Fibroblast of lung (primary cell): ENCODE results near the gene P3H4. TPM values are rescaled to one million over a fixed set of nuclear protein-coding genes. Genes with fewer than 3 reads are reported as not detected.

Experiments
- DNase-seq, 2 donors: peaks; one replicate each; pipeline versions ENCODE4 v3.0.0 to v3.0.0-alpha.2; 2010; ENCODE audit warnings: low read depth in 2 of 2
- H2AFZ ChIP-seq: 2 replicates; pipeline ENCODE4 v1.5.1; 2012; ENCODE audit warnings: low read length, control low read depth, inconsistent platforms
- H3K27ac ChIP-seq: 2 replicates; pipeline ENCODE4 v1.5.1; 2011; ENCODE audit warnings: low read length, control low read depth; ENCODE audit not compliant: insufficient read depth
- H3K27me3 ChIP-seq: 2 replicates; pipeline ENCODE4 v1.5.1; 2011; ENCODE audit warnings: mild to moderate bottlenecking, low read length; ENCODE audit not compliant: control insufficient read depth, insufficient read depth
- H3K36me3 ChIP-seq: 2 replicates; pipeline ENCODE4 v1.5.1; 2011; ENCODE audit warnings: low read length; ENCODE audit not compliant: control insufficient read depth, insufficient read depth
- H3K4me1 ChIP-seq: 2 replicates; pipeline ENCODE4 v1.5.1; 2011; ENCODE audit warnings: low read length; ENCODE audit not compliant: control insufficient read depth, insufficient read depth; ENCODE audit errors: extremely low read depth
- H3K4me2 ChIP-seq: 2 replicates; pipeline ENCODE4 v1.5.1; 2011; ENCODE audit warnings: low read length, control low read depth; ENCODE audit not compliant: insufficient read depth; ENCODE audit errors: extremely low read depth
- H3K4me3 ChIP-seq, 4 experiments: fragments of 200-600 bp in 1 of 4; sonication (generic) in 1 of 4; replicated peaks in 1 of 4; 2 replicates each; pipeline ENCODE4 v1.5.1; 2011 to 2016; ENCODE audit warnings: low read length in 4 of 4, low read depth in 3 of 4, mild to moderate bottlenecking in 3 of 4, control low read depth in 2 of 4, inconsistent platforms in 1 of 4, mixed read lengths in 1 of 4; ENCODE audit not compliant: insufficient read depth in 1 of 4; ENCODE audit errors: control extremely low read depth in 1 of 4
- H3K79me2 ChIP-seq: 2 replicates; pipeline ENCODE4 v1.5.1; 2012; ENCODE audit warnings: mild to moderate bottlenecking, low read length, inconsistent platforms; ENCODE audit not compliant: control insufficient read depth, insufficient read depth
- H3K9ac ChIP-seq: 2 replicates; pipeline ENCODE4 v1.5.1; 2011; ENCODE audit warnings: mild to moderate bottlenecking, low read length, control low read depth; ENCODE audit not compliant: insufficient read depth
- H3K9me3 ChIP-seq: 2 replicates; pipeline ENCODE4 v1.5.1; 2012; ENCODE audit warnings: low read depth, low read length; ENCODE audit not compliant: control insufficient read depth, insufficient read depth
- H4K20me1 ChIP-seq: 2 replicates; pipeline ENCODE4 v1.5.1; 2011; ENCODE audit warnings: low read length; ENCODE audit not compliant: control insufficient read depth, insufficient read depth; ENCODE audit errors: extremely low read depth
- EZH2 ChIP-seq: IDR thresholded peaks from 2 replicates; pipeline ENCODE4 v1.5.1; 2012; ENCODE audit warnings: low read length, control low read depth, mild to moderate bottlenecking; ENCODE audit errors: missing control alignments
- polyA plus RNA-seq, 2 donors: library from polyadenylated mRNA; depleted of rRNA in 1 of 2; stranded (reverse) in 1 of 2; unstranded in 1 of 2; fragments of >200 nt; gene quantifications; 2 replicates each; pipeline ENCODE4 v1.2.1, GENCODE V29; 2011 to 2012; ENCODE audit warnings: missing spikeins in 1 of 2
- total RNA-seq: library from RNA; depleted of rRNA; stranded (reverse); fragments of >200 nt; gene quantifications from 2 replicates; pipeline ENCODE4 v1.2.1, GENCODE V29; 2014
- TF ChIP-seq, protein P1 (sequence below), 2 donors: IDR thresholded peaks in 1 of 2; conservative IDR thresholded peaks in 1 of 2; 1 replicate in 1 of 2; 2 replicates in 1 of 2; pipeline ENCODE4 v1.5.1; 2011 to 2012; ENCODE audit warnings: low read length in 2 of 2, control low read depth in 1 of 2, inconsistent platforms in 1 of 2, low read depth in 1 of 2, mild to moderate bottlenecking in 1 of 2

P3H4 gene
- total and polyA plus RNA-seq, 2 donors (not counting 1 experiment from before 2014, with no cell fraction given), result 36.8 to 37.0 TPM

DNA sequence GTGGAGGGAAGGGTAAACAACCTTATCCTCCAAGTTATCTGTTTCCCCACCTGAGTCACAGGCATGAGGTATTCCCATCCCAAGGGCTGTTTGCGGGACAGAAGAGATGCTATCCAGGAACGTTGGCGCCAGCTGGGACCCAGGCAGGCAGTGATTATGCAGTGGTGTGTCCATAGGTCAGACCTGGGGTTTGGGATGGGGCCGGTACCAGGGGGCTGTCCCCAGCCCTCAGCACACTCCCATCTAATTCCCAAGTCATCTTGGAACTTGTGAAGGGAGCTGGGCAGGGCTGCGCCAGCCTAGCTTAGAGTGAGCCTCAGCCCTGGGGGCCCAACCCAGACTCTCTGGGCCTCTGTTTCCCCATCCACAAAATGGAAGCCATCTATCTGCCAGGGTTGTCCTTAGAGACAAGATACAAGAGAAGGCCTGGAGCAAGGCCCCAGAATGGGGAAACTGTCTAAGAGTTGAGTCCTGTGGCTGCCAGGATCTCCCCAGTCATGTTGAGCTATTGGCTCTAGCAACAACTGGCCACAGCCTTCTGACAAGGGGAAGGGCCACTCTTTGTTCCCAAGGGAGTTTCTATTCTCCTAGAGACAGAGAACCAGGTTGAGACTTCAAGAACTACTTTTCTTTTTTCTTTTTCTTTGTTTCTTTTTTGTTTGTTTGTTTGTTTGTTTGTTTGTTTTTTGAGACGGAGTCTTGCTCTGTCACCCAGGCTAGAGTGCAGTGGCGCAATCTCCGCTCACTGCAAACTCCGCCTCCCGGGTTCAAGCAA is 15.4 kb downstream of the P3H4 start:
- Histone ChIP-seq H3K79me2 (no peaks in the 10 kb centered on the region), H3K27me3 (no peaks in the 10 kb centered on the region)
- TF ChIP-seq, protein P1, sequence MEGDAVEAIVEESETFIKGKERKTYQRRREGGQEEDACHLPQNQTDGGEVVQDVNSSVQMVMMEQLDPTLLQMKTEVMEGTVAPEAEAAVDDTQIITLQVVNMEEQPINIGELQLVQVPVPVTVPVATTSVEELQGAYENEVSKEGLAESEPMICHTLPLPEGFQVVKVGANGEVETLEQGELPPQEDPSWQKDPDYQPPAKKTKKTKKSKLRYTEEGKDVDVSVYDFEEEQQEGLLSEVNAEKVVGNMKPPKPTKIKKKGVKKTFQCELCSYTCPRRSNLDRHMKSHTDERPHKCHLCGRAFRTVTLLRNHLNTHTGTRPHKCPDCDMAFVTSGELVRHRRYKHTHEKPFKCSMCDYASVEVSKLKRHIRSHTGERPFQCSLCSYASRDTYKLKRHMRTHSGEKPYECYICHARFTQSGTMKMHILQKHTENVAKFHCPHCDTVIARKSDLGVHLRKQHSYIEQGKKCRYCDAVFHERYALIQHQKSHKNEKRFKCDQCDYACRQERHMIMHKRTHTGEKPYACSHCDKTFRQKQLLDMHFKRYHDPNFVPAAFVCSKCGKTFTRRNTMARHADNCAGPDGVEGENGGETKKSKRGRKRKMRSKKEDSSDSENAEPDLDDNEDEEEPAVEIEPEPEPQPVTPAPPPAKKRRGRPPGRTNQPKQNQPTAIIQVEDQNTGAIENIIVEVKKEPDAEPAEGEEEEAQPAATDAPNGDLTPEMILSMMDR (conservative IDR thresholded peaks at IDR 0.05 in 1 of 2, IDR thresholded peaks at IDR 0.05 in 1 of 2; ENCODE audit: low read depth in 1 of 2, low read length in 2 of 2), result no peak
- TF ChIP-seq EZH2, result no peak

DNA sequence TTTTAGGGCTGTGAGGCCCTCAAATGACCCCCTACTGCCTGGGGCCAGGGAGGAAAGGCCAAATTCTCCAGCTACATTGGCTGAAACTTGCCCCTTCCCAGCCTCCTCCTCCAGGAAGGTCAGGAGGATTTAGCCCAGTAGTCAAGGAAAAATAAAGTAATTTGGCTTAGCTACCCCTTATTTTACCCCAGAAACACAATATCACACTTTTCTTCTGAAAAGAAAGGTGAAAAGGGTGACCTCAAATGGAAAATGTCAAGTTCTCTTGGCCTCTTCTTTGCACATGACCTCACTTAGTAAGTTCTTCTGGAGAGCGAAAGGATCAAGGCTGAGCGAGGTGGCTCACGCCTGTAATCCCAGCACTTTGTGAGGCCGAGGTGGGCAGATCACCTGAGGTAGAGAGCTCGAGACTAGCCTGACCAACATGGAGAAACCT is 17.2 kb downstream of the P3H4 start:
- Histone ChIP-seq H3K9ac (no peak overlapping the region), H3K36me3 (no peaks in the 10 kb centered on the region), H4K20me1 (no peaks in the 10 kb centered on the region), H3K79me2 (no peaks in the 10 kb centered on the region), H3K4me1 (peaks cover 11% of the 10 kb centered on the region), H3K4me3 (no peak overlapping the region), H3K27ac (no peak overlapping the region), H3K4me2 (no peak overlapping the region), H2AFZ (no peak overlapping the region), H3K27me3 (peaks cover 2% of the 10 kb centered on the region), H3K9me3 (no peaks in the 10 kb centered on the region)
- no peak for DNase-seq
- TF ChIP-seq, protein P1 (conservative IDR thresholded peaks at IDR 0.05 in 1 of 2, IDR thresholded peaks at IDR 0.05 in 1 of 2; ENCODE audit: low read depth in 1 of 2, low read length in 2 of 2), result no peak
- no peak for TF ChIP-seq EZH2

More for the DNA sequence above, 15.4 kb downstream of the P3H4 start:
- Histone ChIP-seq H3K27ac (no peak overlapping the region), H2AFZ (no peak overlapping the region), H3K4me3 (no peak overlapping the region), H3K4me2 (no peak overlapping the region), H3K9me3 (no peaks in the 10 kb centered on the region), H3K36me3 (no peaks in the 10 kb centered on the region), H3K9ac (no peak overlapping the region), H4K20me1 (no peaks in the 10 kb centered on the region), H3K4me1 (peaks cover 13% of the 10 kb centered on the region)
- no peak for DNase-seq

DNA sequence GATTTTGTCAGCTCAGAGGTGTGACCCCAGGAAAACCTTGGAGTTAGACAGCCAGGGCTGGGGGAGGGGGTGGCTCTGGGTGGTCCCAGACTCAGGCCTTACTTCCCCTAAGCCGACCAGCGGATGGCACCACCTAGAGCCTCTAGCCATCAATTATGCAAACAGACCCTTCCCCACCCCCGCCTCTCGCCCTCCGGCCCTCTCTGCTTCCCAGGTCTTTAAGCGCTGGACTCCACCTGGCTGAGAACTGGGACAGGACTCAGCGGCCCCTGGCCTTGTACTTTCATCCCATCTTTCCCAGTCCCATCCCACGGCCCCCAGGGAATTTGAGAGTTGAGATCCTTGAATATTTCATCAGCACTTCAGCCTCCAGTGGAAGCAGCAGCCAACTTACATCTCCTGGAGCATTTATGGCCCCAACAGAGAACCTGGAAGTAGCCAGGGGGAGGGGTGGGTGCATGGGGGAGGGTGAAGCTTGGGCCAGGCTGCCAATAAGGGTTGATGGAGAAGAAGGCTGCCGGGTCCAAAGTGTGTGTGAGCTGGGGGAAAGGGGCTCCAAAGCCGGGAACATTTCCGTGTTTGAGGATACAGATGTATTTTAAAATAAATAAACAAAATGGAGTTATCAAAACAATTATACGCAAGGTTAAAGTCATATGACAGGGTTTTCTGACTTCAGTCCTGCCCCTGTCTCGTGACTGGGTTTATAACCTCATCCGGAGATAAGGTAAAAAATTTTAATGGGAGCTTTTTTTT is 17.8 kb downstream of the P3H4 start:
- no peak for TF ChIP-seq EZH2
- TF ChIP-seq, protein P1 (conservative IDR thresholded peaks at IDR 0.05 in 1 of 2, IDR thresholded peaks at IDR 0.05 in 1 of 2; ENCODE audit: low read depth in 1 of 2, low read length in 2 of 2), result no peak
- no peak overlapping the region for H2AFZ ChIP-seq
- H3K79me2 ChIP-seq, result no peaks in the 10 kb centered on the region
- peaks cover 11% of the 10 kb centered on the region for H3K4me1 ChIP-seq
- DNase-seq, result peak in 1 of 2 donors; percentile 68
- H3K4me3 ChIP-seq, result no peak overlapping the region
- peaks cover 2% of the 10 kb centered on the region for H3K27me3 ChIP-seq
- H3K9me3 ChIP-seq, result no peaks in the 10 kb centered on the region
- no peak overlapping the region for H3K4me2 ChIP-seq
- no peak overlapping the region for H3K9ac ChIP-seq
- no peaks in the 10 kb centered on the region for H4K20me1 ChIP-seq
- H3K27ac ChIP-seq, result peak overlapping the region; percentile 38
- no peaks in the 10 kb centered on the region for H3K36me3 ChIP-seq
